GM23338 (cell line): ENCODE results near the gene CDK17. TPM values are rescaled to one million over a fixed set of nuclear protein-coding genes. Genes with fewer than 3 reads are reported as not detected.
A peak's percentile ranks its signal among the peaks of the same experiment; 100 is the strongest.

Source experiments
- ATAC-seq: fragments of 200-7000 bp; cut with Tn5 transposase; 3 replicates; pipeline ENCODE4 v1.9.1; 2020
- DNase-seq: peaks from one replicate; pipeline ENCODE4 v3.0.0-alpha.2; 2015; ENCODE audit warnings: low spot score
- H2AFZ ChIP-seq: fragments of 200-600 bp; sonication (generic); 2 replicates; pipeline ENCODE4 v1.8.0; 2016; ENCODE audit warnings: antibody characterized with exemption, mild to moderate bottlenecking, moderate library complexity
- H3F3A ChIP-seq: fragments of 200-600 bp; sonication (generic); replicated peaks from 2 replicates; pipeline ENCODE4 v1.8.0; 2017; ENCODE audit warnings: antibody characterized with exemption, mixed run types, low read depth
- H3K27ac ChIP-seq: fragments of 200-600 bp; sonication (generic); 2 replicates; pipeline ENCODE4 v1.6.1; 2016; ENCODE audit warnings: low read depth
- H3K27me3 ChIP-seq: fragments of 200-600 bp; sonication (generic); 2 replicates; pipeline ENCODE4 v1.8.0; 2016; ENCODE audit warnings: mild to moderate bottlenecking, mixed run types, moderate library complexity; ENCODE audit not compliant: insufficient read depth
- H3K36me3 ChIP-seq: fragments of 200-600 bp; sonication (generic); 2 replicates; pipeline ENCODE4 v1.8.0; 2016; ENCODE audit warnings: mild to moderate bottlenecking; ENCODE audit not compliant: insufficient read depth
- H3K4me1 ChIP-seq: fragments of 200-600 bp; sonication (generic); 2 replicates; pipeline ENCODE4 v1.8.0; 2016; ENCODE audit warnings: mild to moderate bottlenecking, moderate library complexity; ENCODE audit not compliant: insufficient read depth
- H3K4me2 ChIP-seq: fragments of 200-600 bp; sonication (generic); 2 replicates; pipeline ENCODE4 v1.7.1; 2017; ENCODE audit warnings: mixed run types
- H3K4me3 ChIP-seq: fragments of 200-600 bp; sonication (generic); 2 replicates; pipeline ENCODE4 v1.6.1; 2016; ENCODE audit warnings: mixed run types
- H3K79me2 ChIP-seq: fragments of 200-600 bp; sonication (generic); replicated peaks from 2 replicates; pipeline ENCODE4 v1.8.0; 2017; ENCODE audit warnings: mild to moderate bottlenecking; ENCODE audit not compliant: insufficient read depth
- H3K9me2 ChIP-seq: fragments of 200-600 bp; sonication (generic); 2 replicates; pipeline ENCODE4 v1.8.0; 2017; ENCODE audit not compliant: insufficient read depth
- H4K20me1 ChIP-seq: fragments of 200-600 bp; sonication (generic); replicated peaks from 2 replicates; pipeline ENCODE4 v1.8.0; 2017; ENCODE audit warnings: mild to moderate bottlenecking; ENCODE audit not compliant: insufficient read depth
- H3K27ac Mint-ChIP-seq: 2 replicates; pipeline ENCODE4 v1.8.0; 2020; ENCODE audit warnings: inconsistent platforms, mild to moderate bottlenecking, moderate library complexity, mixed read lengths
- H3K27me3 Mint-ChIP-seq: 3 replicates; pipeline ENCODE4 v1.8.0; 2022; ENCODE audit warnings: low read depth, mild to moderate bottlenecking, moderate library complexity, mixed read lengths, inconsistent platforms; ENCODE audit not compliant: insufficient read depth, poor library complexity
- H3K36me3 Mint-ChIP-seq: 3 replicates; pipeline ENCODE4 v1.8.0; 2021; ENCODE audit warnings: low read depth, mild to moderate bottlenecking, inconsistent platforms, moderate library complexity, mixed read lengths
- H3K4me1 Mint-ChIP-seq: 3 replicates; pipeline ENCODE4 v1.8.0; 2020; ENCODE audit warnings: mild to moderate bottlenecking, inconsistent platforms, mixed read lengths
- H3K4me3 Mint-ChIP-seq: 3 replicates; pipeline ENCODE4 v1.8.0; 2021; ENCODE audit warnings: moderate library complexity, mild to moderate bottlenecking, inconsistent platforms, mixed read lengths
- H3K9me3 Mint-ChIP-seq: 3 replicates; pipeline ENCODE4 v1.8.0; 2020; ENCODE audit warnings: moderate library complexity, mild to moderate bottlenecking, inconsistent platforms, mixed read lengths
- CREB1 ChIP-seq: fragments of 250-450 bp; sonication (Bioruptor Pico); IDR thresholded peaks from 2 replicates; pipeline ENCODE4 v1.5.0; 2020; ENCODE audit warnings: low read depth, mild to moderate bottlenecking, moderate library complexity
- ETS1 ChIP-seq: IDR thresholded peaks from 2 replicates; pipeline ENCODE4 v1.6.1; 2016; ENCODE audit warnings: antibody characterized with exemption
- EZH2 ChIP-seq: fragments of 200-600 bp; sonication (generic); IDR thresholded peaks from one replicate; pipeline ENCODE4 v1.8.0; 2017; ENCODE audit warnings: antibody characterized with exemption, mild to moderate bottlenecking, low read depth; ENCODE audit not compliant: unreplicated experiment
- NANOG ChIP-seq: IDR thresholded peaks from 2 replicates; pipeline ENCODE4 v1.6.1; 2016; ENCODE audit warnings: antibody characterized with exemption, borderline replicate concordance
- REST ChIP-seq: IDR thresholded peaks from one replicate; pipeline ENCODE4 v1.6.1; 2018; ENCODE audit warnings: antibody characterized with exemption; ENCODE audit not compliant: unreplicated experiment
- STAT1 ChIP-seq: IDR thresholded peaks from one replicate; pipeline ENCODE4 v1.6.1; 2016; ENCODE audit warnings: antibody characterized with exemption; ENCODE audit not compliant: unreplicated experiment
- ZNF331 ChIP-seq: fragments of 250-450 bp; sonication (Bioruptor Pico); IDR thresholded peaks from 2 replicates; pipeline ENCODE4 v1.5.0; 2020; ENCODE audit warnings: low read depth, mild to moderate bottlenecking, moderate library complexity
- polyA plus RNA-seq: library from polyadenylated mRNA; unstranded; fragments of >200 nt; fragmentation: Nextera tagmentation; extraction: Ambion mirVana; gene quantifications from 2 replicates; pipeline ENCODE4 v1.2.1, GENCODE V29; 2016
- total RNA-seq: library from RNA; depleted of rRNA; stranded (reverse); fragments of >200 nt; shearing (Covaris generic); gene quantifications from 2 replicates; pipeline ENCODE4 v1.2.3, GENCODE V29; 2014

The CDK17 gene
- total and polyA plus RNA-seq, 2 experiments from 2014 or later: 7.6 to 34.2 TPM

- DNase-seq: no peak
- no peak overlapping the region for H2AFZ ChIP-seq
- no peaks in the 10 kb centered on the region for H3K4me1 ChIP-seq
- no peaks in the 10 kb centered on the region for H3K36me3 Mint-ChIP-seq
- no peak overlapping the region for H3K4me3 ChIP-seq
- peak; percentile 56 for ATAC-seq
- no peaks in the 10 kb centered on the region for H3K36me3 ChIP-seq
- no peak for TF ChIP-seq STAT1
- no peak for TF ChIP-seq ETS1
- no peak overlapping the region for H3K4me2 ChIP-seq
- H3K27me3 Mint-ChIP-seq: peaks cover 9% of the 10 kb centered on the region
- no peaks in the 10 kb centered on the region for H3K27me3 ChIP-seq
- no peak overlapping the region for H3K4me3 Mint-ChIP-seq
- H3F3A ChIP-seq: no peaks in the 10 kb centered on the region
- H3K9me3 Mint-ChIP-seq: no peaks in the 10 kb centered on the region
- no peaks in the 10 kb centered on the region for H3K9me2 ChIP-seq
- no peak overlapping the region for H3K27ac ChIP-seq
- H3K79me2 ChIP-seq: no peaks in the 10 kb centered on the region
- peaks cover 4% of the 10 kb centered on the region; the same call in 1 of the 2 replicates for H4K20me1 ChIP-seq
- no peak overlapping the region for H3K27ac Mint-ChIP-seq
- peaks cover 9% of the 10 kb centered on the region for H3K4me1 Mint-ChIP-seq
Measured at GRCh38 chr12:96239711-96240635, 160.3 kb downstream of the CDK17 start.

GRCh38 chr12:96238336-96239047 is 161.7 kb downstream of the CDK17 start:
- Mint-ChIP-seq H3K4me3 (no peak overlapping the region), H3K36me3 (no peaks in the 10 kb centered on the region), H3K9me3 (no peaks in the 10 kb centered on the region), H3K27me3 (peaks cover 13% of the 10 kb centered on the region), H3K27ac (no peak overlapping the region), H3K4me1 (peaks cover 9% of the 10 kb centered on the region)
- Histone ChIP-seq H3F3A (no peaks in the 10 kb centered on the region), H2AFZ (no peak overlapping the region), H3K36me3 (no peaks in the 10 kb centered on the region), H4K20me1 (peaks cover 4% of the 10 kb centered on the region; the same call in 1 of the 2 replicates), H3K27ac (no peak overlapping the region), H3K9me2 (no peaks in the 10 kb centered on the region), H3K4me3 (no peak overlapping the region), H3K27me3 (no peaks in the 10 kb centered on the region), H3K4me2 (no peak overlapping the region), H3K4me1 (no peaks in the 10 kb centered on the region), H3K79me2 (no peaks in the 10 kb centered on the region)
- DNase-seq (no peak), ATAC-seq (no peak)
- no peak for TF ChIP-seq REST
- TF ChIP-seq CREB1 (CRISPR knock-in tag): no peak
- TF ChIP-seq ETS1: no peak
- no peak for TF ChIP-seq EZH2
- no peak for TF ChIP-seq ZNF331 (CRISPR knock-in tag)
- TF ChIP-seq NANOG: no peak
